Loucy (cell line): ENCODE measurements around the gene SDC1.

Experiments
- H2AFZ ChIP-seq: fragments of 200-600 bp; sonication (generic); 2 replicates; pipeline ENCODE4 v1.6.0; 2016; ENCODE audit warnings: antibody characterized with exemption, mild to moderate bottlenecking, low read length, moderate library complexity
- H3F3A ChIP-seq: fragments of 200-600 bp; 2 replicates; pipeline ENCODE4 v1.6.0; 2016; ENCODE audit warnings: antibody characterized with exemption, low read depth, mild to moderate bottlenecking
- H3K27me3 ChIP-seq: fragments of 200-600 bp; sonication (generic); 2 replicates; pipeline ENCODE4 v1.6.1; 2014; ENCODE audit warnings: low read length, mild to moderate bottlenecking; ENCODE audit not compliant: insufficient read depth, poor library complexity, severe bottlenecking
- H3K36me3 ChIP-seq: fragments of 200-600 bp; sonication (generic); 2 replicates; pipeline ENCODE4 v1.6.1; 2016; ENCODE audit warnings: low read length; ENCODE audit not compliant: insufficient read depth
- H3K4me1 ChIP-seq: fragments of 200-600 bp; sonication (generic); 2 replicates; pipeline ENCODE4 v1.5.1; 2014; ENCODE audit warnings: low read length, mild to moderate bottlenecking; ENCODE audit not compliant: insufficient read depth, poor library complexity, severe bottlenecking
- H3K4me2 ChIP-seq: fragments of 200-600 bp; sonication (generic); 2 replicates; pipeline ENCODE4 v1.6.0; 2014; ENCODE audit warnings: antibody characterized with exemption, low read length, low read depth, mild to moderate bottlenecking; ENCODE audit not compliant: poor library complexity, severe bottlenecking
- H3K4me3 ChIP-seq: fragments of 200-600 bp; sonication (generic); 2 replicates; pipeline ENCODE4 v1.5.1; 2014; ENCODE audit warnings: low read length, mild to moderate bottlenecking, mixed read lengths; ENCODE audit not compliant: poor library complexity, severe bottlenecking
- H3K79me2 ChIP-seq: fragments of 200-600 bp; sonication (generic); 2 replicates; pipeline ENCODE4 v1.6.1; 2014; ENCODE audit warnings: low read length; ENCODE audit not compliant: insufficient read depth
- H3K9ac ChIP-seq: fragments of 200-600 bp; sonication (generic); 2 replicates; pipeline ENCODE4 v1.6.0; 2014; ENCODE audit warnings: mild to moderate bottlenecking, low read depth, low read length, moderate library complexity; ENCODE audit not compliant: poor library complexity, severe bottlenecking
- H3K9me2 ChIP-seq: fragments of 200-600 bp; sonication (generic); replicated peaks from 2 replicates; pipeline ENCODE4 v1.6.1; 2016; ENCODE audit warnings: low read depth, low read length, mixed read lengths
- H3K9me3 ChIP-seq: fragments of 200-600 bp; sonication (generic); 2 replicates; pipeline ENCODE4 v1.6.1; 2014; ENCODE audit warnings: mild to moderate bottlenecking, antibody characterized with exemption, low read length, low read depth; ENCODE audit not compliant: insufficient read depth
- H4K20me1 ChIP-seq: fragments of 200-600 bp; sonication (generic); 2 replicates; pipeline ENCODE4 v1.6.0; 2014; ENCODE audit warnings: antibody characterized with exemption, low read length, mild to moderate bottlenecking; ENCODE audit not compliant: insufficient read depth, poor library complexity, severe bottlenecking
- EZH2phosphoT487 ChIP-seq: fragments of 200-600 bp; IDR thresholded peaks from 2 replicates; pipeline ENCODE4 v1.6.1; 2018; ENCODE audit warnings: antibody characterized with exemption, mild to moderate bottlenecking, moderate library complexity, borderline replicate concordance
- TF ChIP-seq, protein P1 (sequence below): fragments of 200-600 bp; sonication (generic); conservative IDR thresholded peaks from 2 replicates; pipeline ENCODE4 v1.5.1; 2014; ENCODE audit warnings: mild to moderate bottlenecking, antibody characterized with exemption, low read length

Gene SDC1

DNA sequence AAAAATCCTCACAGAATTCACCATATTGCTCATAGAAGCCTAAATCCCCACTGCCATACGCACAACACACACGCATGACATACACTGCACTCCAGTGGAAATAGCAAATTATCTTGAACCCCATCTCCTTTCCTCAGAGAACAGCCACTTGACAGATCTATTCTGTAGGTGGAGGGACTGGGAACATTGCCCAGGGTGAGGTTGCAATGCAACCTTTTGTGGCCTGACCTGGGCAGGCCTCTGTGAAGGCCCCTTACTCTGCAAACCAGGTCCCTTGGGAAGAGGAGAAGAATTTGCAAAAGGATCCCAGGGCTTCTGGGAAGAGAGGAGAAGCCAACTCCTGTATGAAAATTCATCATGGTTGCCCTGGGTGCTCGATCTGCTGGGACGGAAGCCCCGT lies 51.9 kb downstream of the SDC1 start:
- Histone ChIP-seq H3K9me3 (no peaks in the 10 kb centered on the region), H3K79me2 (no peaks in the 10 kb centered on the region), H3K4me1 (no peaks in the 10 kb centered on the region), H4K20me1 (no peaks in the 10 kb centered on the region), H3K4me3 (no peak overlapping the region), H3F3A (no peaks in the 10 kb centered on the region), H2AFZ (no peak overlapping the region), H3K36me3 (no peaks in the 10 kb centered on the region), H3K9me2 (no peaks in the 10 kb centered on the region), H3K9ac (no peak overlapping the region), H3K27me3 (no peaks in the 10 kb centered on the region), H3K4me2 (no peak overlapping the region)
- TF ChIP-seq, protein P1, sequence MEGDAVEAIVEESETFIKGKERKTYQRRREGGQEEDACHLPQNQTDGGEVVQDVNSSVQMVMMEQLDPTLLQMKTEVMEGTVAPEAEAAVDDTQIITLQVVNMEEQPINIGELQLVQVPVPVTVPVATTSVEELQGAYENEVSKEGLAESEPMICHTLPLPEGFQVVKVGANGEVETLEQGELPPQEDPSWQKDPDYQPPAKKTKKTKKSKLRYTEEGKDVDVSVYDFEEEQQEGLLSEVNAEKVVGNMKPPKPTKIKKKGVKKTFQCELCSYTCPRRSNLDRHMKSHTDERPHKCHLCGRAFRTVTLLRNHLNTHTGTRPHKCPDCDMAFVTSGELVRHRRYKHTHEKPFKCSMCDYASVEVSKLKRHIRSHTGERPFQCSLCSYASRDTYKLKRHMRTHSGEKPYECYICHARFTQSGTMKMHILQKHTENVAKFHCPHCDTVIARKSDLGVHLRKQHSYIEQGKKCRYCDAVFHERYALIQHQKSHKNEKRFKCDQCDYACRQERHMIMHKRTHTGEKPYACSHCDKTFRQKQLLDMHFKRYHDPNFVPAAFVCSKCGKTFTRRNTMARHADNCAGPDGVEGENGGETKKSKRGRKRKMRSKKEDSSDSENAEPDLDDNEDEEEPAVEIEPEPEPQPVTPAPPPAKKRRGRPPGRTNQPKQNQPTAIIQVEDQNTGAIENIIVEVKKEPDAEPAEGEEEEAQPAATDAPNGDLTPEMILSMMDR: no peak
- no peak for TF ChIP-seq EZH2phosphoT487

DNA sequence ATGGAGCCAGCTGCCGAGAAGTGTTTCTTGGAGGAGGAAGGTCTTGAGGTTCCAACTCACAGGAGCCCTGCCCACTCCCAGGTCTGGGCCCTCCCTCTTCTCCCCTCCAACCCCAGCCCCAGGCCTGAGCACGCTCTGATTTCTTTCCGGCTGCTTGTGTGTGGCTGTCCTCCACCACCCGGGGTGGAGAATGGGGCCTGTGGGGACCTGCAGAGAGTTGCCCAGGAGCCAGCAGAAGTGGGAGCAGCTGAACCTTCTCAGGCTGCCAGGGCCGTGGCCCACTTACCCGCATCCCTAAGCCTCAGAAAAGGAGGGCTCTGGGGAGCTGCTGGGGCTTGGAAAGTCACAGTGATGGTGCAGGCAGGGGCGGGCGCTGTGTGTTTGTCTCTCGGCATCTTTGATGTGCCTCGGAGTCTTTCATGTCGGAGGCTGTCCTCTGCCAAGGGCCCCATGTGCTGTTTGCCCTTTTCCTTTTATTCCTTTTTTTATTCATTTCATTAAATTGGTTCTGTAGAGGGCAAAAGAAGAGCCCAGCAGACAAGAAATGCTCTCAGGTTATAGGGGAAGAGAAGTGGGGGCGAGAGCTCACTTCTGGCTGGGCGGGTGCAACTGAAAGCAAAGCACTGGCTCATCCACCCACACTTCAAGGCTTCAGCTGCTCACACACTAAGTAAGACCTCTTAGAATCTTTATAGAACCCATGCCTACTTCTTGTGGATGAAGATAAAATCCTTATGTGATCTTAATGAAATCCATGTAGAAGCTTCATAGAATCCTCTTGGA lies 52.5 kb downstream of the SDC1 start:
- H4K20me1 ChIP-seq: no peaks in the 10 kb centered on the region
- H3K9ac ChIP-seq: no peak overlapping the region
- TF ChIP-seq, protein P1: no peak
- TF ChIP-seq EZH2phosphoT487: no peak
- no peaks in the 10 kb centered on the region for H3K9me2 ChIP-seq
- H2AFZ ChIP-seq: no peak overlapping the region
- H3K4me3 ChIP-seq: no peak overlapping the region
- no peaks in the 10 kb centered on the region for H3K36me3 ChIP-seq
- no peak overlapping the region for H3K4me2 ChIP-seq
- no peaks in the 10 kb centered on the region for H3K79me2 ChIP-seq
- no peaks in the 10 kb centered on the region for H3F3A ChIP-seq
- no peaks in the 10 kb centered on the region for H3K4me1 ChIP-seq
- no peaks in the 10 kb centered on the region for H3K9me3 ChIP-seq
- H3K27me3 ChIP-seq: no peaks in the 10 kb centered on the region

DNA sequence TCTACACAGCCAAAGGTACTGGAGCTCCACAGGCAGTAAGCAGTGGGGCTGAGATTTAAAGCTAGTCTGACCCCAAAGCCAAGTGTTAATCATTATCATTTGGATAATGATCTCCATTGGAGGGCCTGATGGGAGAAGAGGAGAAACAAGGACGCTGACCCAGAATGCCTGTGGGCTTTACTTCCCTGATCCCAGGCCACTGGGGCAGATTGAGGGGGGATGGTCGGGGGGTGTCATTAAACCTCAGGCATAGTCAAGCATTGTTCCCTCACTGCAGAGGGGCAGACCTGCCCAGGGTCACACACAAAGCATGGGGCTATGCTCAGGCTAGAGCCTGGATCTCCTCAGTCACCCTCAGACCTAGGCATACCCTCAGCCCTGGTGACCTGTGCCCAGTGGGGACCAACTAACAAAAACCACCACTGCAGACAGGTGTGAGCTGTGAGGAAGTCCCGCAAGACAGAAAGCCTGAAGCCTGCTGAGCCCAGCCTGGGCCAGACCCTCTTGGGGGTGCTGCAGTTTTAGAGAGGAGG lies 53.4 kb downstream of the SDC1 start:
- H3K9ac ChIP-seq: no peak overlapping the region
- TF ChIP-seq, protein P1: no peak
- TF ChIP-seq EZH2phosphoT487: no peak

More for the DNA sequence above, 53.4 kb downstream of the SDC1 start:
- no peak overlapping the region for H3K4me3 ChIP-seq
- no peaks in the 10 kb centered on the region for H3K27me3 ChIP-seq
- no peaks in the 10 kb centered on the region for H3K9me3 ChIP-seq
- H3F3A ChIP-seq: no peaks in the 10 kb centered on the region
- no peak overlapping the region for H3K4me2 ChIP-seq
- H3K9me2 ChIP-seq: no peaks in the 10 kb centered on the region
- H3K79me2 ChIP-seq: no peaks in the 10 kb centered on the region
- no peak overlapping the region for H2AFZ ChIP-seq
- H3K4me1 ChIP-seq: peaks cover 8% of the 10 kb centered on the region
- no peaks in the 10 kb centered on the region for H3K36me3 ChIP-seq
- H4K20me1 ChIP-seq: no peaks in the 10 kb centered on the region
